Measurements from ENCODE around the gene AGTR1. TPM values are rescaled to one million over a fixed set of nuclear protein-coding genes. Genes with fewer than 3 reads are reported as not detected.

AGTR1 gene
- total and polyA plus RNA-seq, 12 donors: 20.6 to 89.2 (median 58.3) TPM

DNA sequence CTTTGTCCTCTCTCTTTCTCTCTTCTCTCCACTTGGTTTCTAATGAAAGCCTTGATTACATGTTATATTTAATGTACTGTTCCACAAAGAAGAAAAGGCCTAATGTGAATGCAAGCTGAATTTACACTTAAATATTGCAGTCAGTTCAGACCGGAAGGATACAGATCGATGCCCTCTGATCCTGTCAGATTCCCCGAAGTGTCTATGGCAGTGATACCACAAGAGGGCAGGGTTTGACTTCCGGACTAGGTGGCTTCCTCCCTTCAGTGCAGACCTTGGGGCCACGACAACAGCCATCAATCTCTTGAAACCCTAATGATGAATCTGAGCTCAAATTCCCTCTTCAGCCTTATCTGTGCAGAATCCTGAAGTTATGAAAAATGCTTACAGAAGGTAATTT, 29.5 kb downstream of the AGTR1 start:
- H3K9me3 ChIP-seq (replicated peaks in 1 of 3): no peaks in the 10 kb centered on the region
- peaks cover 8 to 51% of the 10 kb centered on the region in 2 donors for H3K4me1 ChIP-seq (replicated peaks in 1 of 2)
- peak overlapping the region in 2 of 5 donors; percentile 39 to 47 for H3K27ac ChIP-seq
- intact Hi-C loops (cut with DNase I): loop anchor here in 1 of 2 donors (5.0 kb wide), 1 partner anchor 220 kb away; no protein-coding TSS in a partner anchor
- peak; percentile 62 to 81 (median 70) for DNase-seq
- H3K27me3 ChIP-seq: no peaks in the 10 kb centered on the region
- no peak overlapping the region for H3K4me3 ChIP-seq
- TF ChIP-seq, protein P1, sequence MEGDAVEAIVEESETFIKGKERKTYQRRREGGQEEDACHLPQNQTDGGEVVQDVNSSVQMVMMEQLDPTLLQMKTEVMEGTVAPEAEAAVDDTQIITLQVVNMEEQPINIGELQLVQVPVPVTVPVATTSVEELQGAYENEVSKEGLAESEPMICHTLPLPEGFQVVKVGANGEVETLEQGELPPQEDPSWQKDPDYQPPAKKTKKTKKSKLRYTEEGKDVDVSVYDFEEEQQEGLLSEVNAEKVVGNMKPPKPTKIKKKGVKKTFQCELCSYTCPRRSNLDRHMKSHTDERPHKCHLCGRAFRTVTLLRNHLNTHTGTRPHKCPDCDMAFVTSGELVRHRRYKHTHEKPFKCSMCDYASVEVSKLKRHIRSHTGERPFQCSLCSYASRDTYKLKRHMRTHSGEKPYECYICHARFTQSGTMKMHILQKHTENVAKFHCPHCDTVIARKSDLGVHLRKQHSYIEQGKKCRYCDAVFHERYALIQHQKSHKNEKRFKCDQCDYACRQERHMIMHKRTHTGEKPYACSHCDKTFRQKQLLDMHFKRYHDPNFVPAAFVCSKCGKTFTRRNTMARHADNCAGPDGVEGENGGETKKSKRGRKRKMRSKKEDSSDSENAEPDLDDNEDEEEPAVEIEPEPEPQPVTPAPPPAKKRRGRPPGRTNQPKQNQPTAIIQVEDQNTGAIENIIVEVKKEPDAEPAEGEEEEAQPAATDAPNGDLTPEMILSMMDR (IDR thresholded peaks at IDR 0.05): peak; percentile 34 to 67 (median 58)
- TF ChIP-seq POLR2A (IDR thresholded peaks at IDR 0.05): no peak
- WGBS, 4 donors: 21 to 30% (median 25%) methylated on average over 5 of the region's 5 CpGs
- H3K36me3 ChIP-seq (replicated peaks in 1 of 2): peaks cover 0 to 5% of the 10 kb centered on the region in 2 donors

DNA sequence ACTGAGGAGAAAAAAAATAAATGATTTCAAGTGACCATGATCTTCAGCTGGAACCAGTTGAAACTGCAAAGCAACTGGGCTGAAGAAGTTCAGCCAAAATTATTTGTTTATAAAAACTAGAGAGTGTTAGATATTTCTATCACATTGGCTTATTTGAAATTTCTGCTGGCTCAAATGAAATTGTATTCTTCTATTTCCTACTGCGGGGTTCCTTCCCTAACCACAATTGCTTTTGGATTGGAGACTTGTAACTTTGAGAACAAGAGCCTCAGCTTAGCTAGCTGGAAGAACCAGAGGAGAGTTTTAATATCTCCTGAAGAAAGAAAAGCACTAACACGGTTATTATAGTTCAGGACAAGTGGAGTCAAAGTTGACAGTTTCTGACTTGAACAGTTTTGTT, 31.1 kb downstream of the AGTR1 start:
- TF ChIP-seq POLR2A (IDR thresholded peaks at IDR 0.05): no peak
- TF ChIP-seq, protein P1 (IDR thresholded peaks at IDR 0.05): no peak
- Histone ChIP-seq H3K4me1 (replicated peaks in 1 of 2) (peaks cover 8 to 41% of the 10 kb centered on the region in 2 donors), H3K27ac (no peak overlapping the region), H3K36me3 (replicated peaks in 1 of 2) (peaks cover 0 to 5% of the 10 kb centered on the region in 2 donors), H3K4me3 (no peak overlapping the region), H3K27me3 (no peaks in the 10 kb centered on the region), H3K9me3 (replicated peaks in 1 of 3) (no peaks in the 10 kb centered on the region)
- no peak for DNase-seq
- intact Hi-C loops (cut with DNase I): loop anchor here in 1 of 2 donors (5.0 kb wide), 1 partner anchor 219 kb away; no protein-coding TSS in a partner anchor
- WGBS, 4 donors: 35 to 51% (median 36%) methylated on average over 2 of the region's 2 CpGs

DNA sequence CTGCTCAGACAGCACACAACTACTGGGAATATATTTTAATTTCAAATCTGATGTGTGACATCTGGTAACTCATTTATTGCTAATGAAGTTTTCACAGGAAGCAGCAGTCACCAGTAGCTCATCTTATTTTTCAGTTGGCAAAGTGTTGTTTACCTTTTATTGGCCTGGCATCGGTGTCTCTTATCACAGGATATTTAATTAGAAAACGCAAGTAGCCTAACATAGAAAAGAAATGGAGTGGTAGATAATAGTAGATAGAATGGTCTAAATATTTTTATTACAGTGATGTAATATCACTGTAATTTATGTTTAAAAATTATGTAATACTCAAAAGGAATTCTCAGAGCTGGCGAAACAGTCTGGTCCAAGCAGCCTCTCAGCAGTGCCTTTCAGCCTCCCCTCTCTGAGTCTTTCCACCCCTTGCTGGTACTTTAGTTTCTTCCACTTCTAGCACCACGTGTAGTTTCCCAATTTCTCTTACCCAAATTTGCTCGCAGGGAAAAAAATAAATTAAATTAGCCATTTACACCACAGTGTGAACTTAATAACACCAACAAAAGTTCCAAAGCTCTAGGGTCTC, 31.9 kb downstream of the AGTR1 start:
- Histone ChIP-seq H3K4me3 (no peak overlapping the region), H3K27ac (no peak overlapping the region), H3K27me3 (no peaks in the 10 kb centered on the region), H3K36me3 (replicated peaks in 1 of 2) (peaks cover 0 to 5% of the 10 kb centered on the region in 2 donors), H3K9me3 (replicated peaks in 1 of 3) (no peaks in the 10 kb centered on the region), H3K4me1 (replicated peaks in 1 of 2) (peaks cover 8 to 33% of the 10 kb centered on the region in 2 donors)
- intact Hi-C loops (cut with DNase I): loop anchor here in 1 of 2 donors (5.0 to 10.0 kb wide), 2 partner anchors 218 to 345 kb away; no protein-coding TSS in a partner anchor
- 42 to 71% (median 58%) methylated on average over 5 of the region's 5 CpGs for WGBS, 4 donors
- TF ChIP-seq, protein P1 (IDR thresholded peaks at IDR 0.05): no peak
- no peak for TF ChIP-seq POLR2A (IDR thresholded peaks at IDR 0.05)
- no peak for DNase-seq

DNA sequence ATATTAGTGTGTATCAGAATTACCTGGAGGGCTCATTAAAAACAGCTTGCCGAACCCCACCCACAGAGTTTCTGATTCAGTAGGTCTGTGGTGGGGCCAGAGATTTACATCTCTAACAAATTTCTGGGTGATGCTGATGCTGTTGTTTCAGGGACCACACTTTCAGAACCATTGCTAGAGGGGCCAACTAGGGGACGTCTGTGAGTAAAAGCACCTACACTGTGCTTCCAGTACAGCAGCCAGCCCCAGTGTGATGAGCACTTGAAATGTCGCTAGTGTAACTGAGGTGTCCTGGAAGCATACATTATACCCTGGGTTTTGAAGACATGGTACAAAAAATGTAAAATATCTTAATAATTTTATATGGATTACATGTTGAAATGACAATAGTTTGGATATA, 33.0 kb downstream of the AGTR1 start:
- Histone ChIP-seq H3K4me1 (replicated peaks in 1 of 2) (peaks cover 8 to 33% of the 10 kb centered on the region in 2 donors), H3K36me3 (replicated peaks in 1 of 2) (peaks cover 0 to 5% of the 10 kb centered on the region in 2 donors), H3K27ac (no peak overlapping the region), H3K4me3 (no peak overlapping the region), H3K9me3 (replicated peaks in 1 of 3) (no peaks in the 10 kb centered on the region), H3K27me3 (no peaks in the 10 kb centered on the region)
- no peak for DNase-seq
- TF ChIP-seq POLR2A (IDR thresholded peaks at IDR 0.05): no peak
- TF ChIP-seq, protein P1 (IDR thresholded peaks at IDR 0.05): no peak
- intact Hi-C loops (cut with DNase I): loop anchor here in 1 of 2 donors (10.0 kb wide), 1 partner anchor 346 kb away; no protein-coding TSS in a partner anchor
- 87 to 91% (median 89%) methylated on average over 3 of the region's 3 CpGs for WGBS, 4 donors
